K562 (cell line): Measurements from ENCODE around the gene BACE2.

Experiments used
- MAZ ChIP-seq, 2 experiments: fragments of 450-650 bp in 1 of 2; sonication (generic) in 1 of 2; formaldehyde crosslinking; IDR thresholded peaks in 1 of 2; conservative IDR thresholded peaks in 1 of 2; 2 replicates each; pipeline versions ENCODE4 v1.4.0 to v1.5.0; 2020; ENCODE audit warnings: mild to moderate bottlenecking in 1 of 2, missing genetic modification reagents in 1 of 2
- MYBL2 ChIP-seq, 2 experiments: fragments of 450-650 bp in 1 of 2; sonication (generic) in 1 of 2; formaldehyde crosslinking in 1 of 2; IDR thresholded peaks; 2 replicates each; pipeline versions ENCODE4 v1.6.1 to v1.8.1; 2017 to 2022; ENCODE audit warnings: borderline replicate concordance in 1 of 2, inconsistent platforms in 1 of 2, low read depth in 1 of 2, mild to moderate bottlenecking in 1 of 2, missing genetic modification reagents in 1 of 2, moderate library complexity in 1 of 2
- PCBP2 ChIP-seq: fragments of 200-400 bp; formaldehyde crosslinking; IDR thresholded peaks from 2 replicates; pipeline ENCODE4 v1.6.1; 2018; ENCODE audit warnings: low read length, low read depth, mild to moderate bottlenecking, moderate library complexity; ENCODE audit not compliant: poor library complexity, severe bottlenecking
- POLR2AphosphoS2 ChIP-seq: IDR thresholded peaks from 2 replicates; pipeline ENCODE4 v1.6.1; 2012; ENCODE audit warnings: low read length, improper control_type of control experiment
- SMARCB1 ChIP-seq: IDR thresholded peaks from 2 replicates; pipeline ENCODE4 v1.6.1; 2011; ENCODE audit warnings: improper control_type of control experiment, low read depth; ENCODE audit not compliant: insufficient read length
- SP1 ChIP-seq: sonication (generic); formaldehyde crosslinking; IDR thresholded peaks from 2 replicates; pipeline ENCODE4 v1.8.1; 2022; ENCODE audit warnings: mild to moderate bottlenecking, missing genetic modification reagents
- TBP ChIP-seq: optimal IDR thresholded peaks from 2 replicates; pipeline ENCODE3; 2011; ENCODE audit warnings: low read depth, low read length, improper control_type of control experiment
- ZFP30 ChIP-seq: fragments of 250-450 bp; sonication (Bioruptor Pico); IDR thresholded peaks from 2 replicates; pipeline ENCODE4 v1.8.0; 2022; ENCODE audit warnings: moderate library complexity, mild to moderate bottlenecking, inconsistent platforms, borderline replicate concordance
- ZNF324 ChIP-seq: fragments of 250-450 bp; sonication (Bioruptor Pico); IDR thresholded peaks from 2 replicates; pipeline ENCODE4 v1.4.0; 2020; ENCODE audit warnings: mild to moderate bottlenecking
- TF ChIP-seq, protein P1 (sequence below), 3 experiments: IDR thresholded peaks in 2 of 3; conservative IDR thresholded peaks in 1 of 3; 2 replicates each; pipeline ENCODE4 v1.5.1; 2011 to 2012; ENCODE audit warnings: low read length in 3 of 3, mild to moderate bottlenecking in 3 of 3, control low read depth in 2 of 3, improper control_type of control experiment in 1 of 3, inconsistent platforms in 1 of 3, low read depth in 1 of 3, mixed read lengths in 1 of 3, moderate library complexity in 1 of 3; ENCODE audit not compliant: insufficient read depth in 2 of 3

DNA sequence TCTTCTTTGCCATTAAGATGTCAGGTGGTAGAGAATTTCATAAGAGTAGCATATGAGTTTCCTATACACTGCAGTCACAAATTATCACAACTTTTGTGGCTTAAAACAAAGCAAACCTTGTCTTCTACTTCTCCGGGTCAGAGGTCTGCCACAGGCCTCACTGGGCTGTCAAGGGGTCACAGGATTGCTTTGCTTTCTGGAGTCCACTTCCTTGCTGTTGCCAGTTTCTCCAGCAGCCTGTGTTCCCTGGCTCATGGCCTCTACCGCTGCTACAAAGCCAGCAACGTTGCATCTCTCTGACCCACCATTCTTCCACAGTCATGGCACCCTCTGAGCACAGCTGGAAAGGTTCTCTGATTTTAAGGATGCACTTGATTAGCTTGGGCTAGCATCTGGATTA lies 6.5 kb upstream of the BACE2 start:
- TF ChIP-seq TBP (no peak), SMARCB1 (no peak), ZNF324 (CRISPR knock-in tag) (no peak), ZFP30 (CRISPR knock-in tag) (no peak), SP1 (CRISPR knock-in tag) (no peak), POLR2AphosphoS2 (no peak), PCBP2 (no peak), MYBL2 (IDR thresholded peaks at IDR 0.05; ENCODE audit: low read depth) (no peak), MYBL2 (CRISPR knock-in tag; IDR thresholded peaks at IDR 0.05; ENCODE audit: borderline replicate concordance) (no peak), MAZ (CRISPR knock-in tag; conservative IDR thresholded peaks at IDR 0.05 in 1 of 2, IDR thresholded peaks at IDR 0.05 in 1 of 2) (no peak)
- TF ChIP-seq, protein P1, sequence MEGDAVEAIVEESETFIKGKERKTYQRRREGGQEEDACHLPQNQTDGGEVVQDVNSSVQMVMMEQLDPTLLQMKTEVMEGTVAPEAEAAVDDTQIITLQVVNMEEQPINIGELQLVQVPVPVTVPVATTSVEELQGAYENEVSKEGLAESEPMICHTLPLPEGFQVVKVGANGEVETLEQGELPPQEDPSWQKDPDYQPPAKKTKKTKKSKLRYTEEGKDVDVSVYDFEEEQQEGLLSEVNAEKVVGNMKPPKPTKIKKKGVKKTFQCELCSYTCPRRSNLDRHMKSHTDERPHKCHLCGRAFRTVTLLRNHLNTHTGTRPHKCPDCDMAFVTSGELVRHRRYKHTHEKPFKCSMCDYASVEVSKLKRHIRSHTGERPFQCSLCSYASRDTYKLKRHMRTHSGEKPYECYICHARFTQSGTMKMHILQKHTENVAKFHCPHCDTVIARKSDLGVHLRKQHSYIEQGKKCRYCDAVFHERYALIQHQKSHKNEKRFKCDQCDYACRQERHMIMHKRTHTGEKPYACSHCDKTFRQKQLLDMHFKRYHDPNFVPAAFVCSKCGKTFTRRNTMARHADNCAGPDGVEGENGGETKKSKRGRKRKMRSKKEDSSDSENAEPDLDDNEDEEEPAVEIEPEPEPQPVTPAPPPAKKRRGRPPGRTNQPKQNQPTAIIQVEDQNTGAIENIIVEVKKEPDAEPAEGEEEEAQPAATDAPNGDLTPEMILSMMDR (IDR thresholded peaks at IDR 0.05 in 2 of 3, conservative IDR thresholded peaks at IDR 0.05 in 1 of 3; ENCODE audit: insufficient read depth in 2 of 3, low read depth in 1 of 3, low read length in 3 of 3) = no peak
